GM08714 (cell line): ENCODE measurements around the gene TTC36.
"Not testable (repeated sequence)": the region's sequence is repeated elsewhere in the genome, so short reads cannot be mapped to it uniquely, and the experiment has no call there.

Experiments
- H3K4me3 ChIP-seq: fragments of 200-500 bp; sonication (Bioruptor generic); 2 replicates; pipeline ENCODE4 v1.5.1; 2014; ENCODE audit warnings: mild to moderate bottlenecking, low read length, inconsistent platforms
- ZNF274 ChIP-seq: IDR thresholded peaks from 2 replicates; pipeline ENCODE4 v1.6.1; 2012; ENCODE audit warnings: mild to moderate bottlenecking, low read depth, low read length

The TTC36 gene

GRCh38 chr11:118544010-118544646 is 16.9 kb downstream of the TTC36 start:
- no peak overlapping the region for H3K4me3 ChIP-seq
- no peak for TF ChIP-seq ZNF274

- H3K4me3 ChIP-seq, result no peak overlapping the region
- no peak for TF ChIP-seq ZNF274
Measured at GRCh38 chr11:118544647-118545010, 17.4 kb downstream of the TTC36 start.

GRCh38 chr11:118545533-118545932 is 18.3 kb downstream of the TTC36 start:
- H3K4me3 ChIP-seq, result no peak overlapping the region
- no peak for TF ChIP-seq ZNF274

GRCh38 chr11:118547132-118547531 is 19.9 kb downstream of the TTC36 start:
- no peak overlapping the region for H3K4me3 ChIP-seq
- no peak for TF ChIP-seq ZNF274

- H3K4me3 ChIP-seq, result no peak overlapping the region
Measured at GRCh38 chr11:118552341-118552740, 25.1 kb downstream of the TTC36 start.

GRCh38 chr11:118560806-118561205 is 33.5 kb downstream of the TTC36 start:
- TF ChIP-seq ZNF274, result no peak
- H3K4me3 ChIP-seq, result no peak overlapping the region

More at GRCh38 chr11:118552341-118552740, 25.1 kb downstream of the TTC36 start:
- TF ChIP-seq ZNF274, result no peak

- H3K4me3 ChIP-seq, result peak overlapping the region; percentile 97
- no peak for TF ChIP-seq ZNF274
Measured at GRCh38 chr11:118565051-118565450, 37.8 kb downstream of the TTC36 start.

- TF ChIP-seq ZNF274, result no peak
- no peak overlapping the region for H3K4me3 ChIP-seq
Measured at GRCh38 chr11:118569670-118570069, 42.4 kb downstream of the TTC36 start.

GRCh38 chr11:118570787-118571186 is 43.5 kb downstream of the TTC36 start:
- no peak overlapping the region for H3K4me3 ChIP-seq

GRCh38 chr11:118571701-118572060 is 44.4 kb downstream of the TTC36 start:
- H3K4me3 ChIP-seq, result peak overlapping the region; percentile 75

More at GRCh38 chr11:118570787-118571186, 43.5 kb downstream of the TTC36 start:
- no peak for TF ChIP-seq ZNF274

GRCh38 chr11:118572061-118572980 is 45.0 kb downstream of the TTC36 start, which contains the start of gene ARCN1:
Gene ARCN1, plus strand, starts transcription at chr11:118572409. Its CDS starts 139 bp downstream, at chr11:118572548.
- peak within 1 kb of the TSS; percentile 89 for H3K4me3 ChIP-seq
- no peak for TF ChIP-seq ZNF274

- no peak for TF ChIP-seq ZNF274
- peak overlapping the region; percentile 89 for H3K4me3 ChIP-seq
Measured at GRCh38 chr11:118572981-118573550, 45.8 kb downstream of the TTC36 start.

- H3K4me3 ChIP-seq, result no peak overlapping the region; the same call in 1 of the 2 replicates
- TF ChIP-seq ZNF274, result no peak
Measured at GRCh38 chr11:118574636-118575035, 47.4 kb downstream of the TTC36 start.

GRCh38 chr11:118577995-118578394 is 50.7 kb downstream of the TTC36 start:
- H3K4me3 ChIP-seq, result not testable (repeated sequence)
